Occipital lobe (tissue), 2 donors: ENCODE measurements around the gene TRIM22. TPM values are rescaled to one million over a fixed set of nuclear protein-coding genes. Genes with fewer than 3 reads are reported as not detected.
A peak's percentile ranks its signal among the peaks of the same experiment; 100 is the strongest.
"Not testable (repeated sequence)": the region's sequence is repeated elsewhere in the genome, so short reads cannot be mapped to it uniquely, and the experiment has no call there.

ENCODE experiments used
- DNase-seq: peaks from one replicate; lab custom pipeline; 2025; lab: John Stamatoyannopoulos, UW
- total RNA-seq: library from RNA; depleted of rRNA; stranded (reverse); fragments of >200 nt; gene quantifications from one replicate; pipeline ENCODE4 v1.2.3, GENCODE V29; 2014

The TRIM22 gene, protein sequence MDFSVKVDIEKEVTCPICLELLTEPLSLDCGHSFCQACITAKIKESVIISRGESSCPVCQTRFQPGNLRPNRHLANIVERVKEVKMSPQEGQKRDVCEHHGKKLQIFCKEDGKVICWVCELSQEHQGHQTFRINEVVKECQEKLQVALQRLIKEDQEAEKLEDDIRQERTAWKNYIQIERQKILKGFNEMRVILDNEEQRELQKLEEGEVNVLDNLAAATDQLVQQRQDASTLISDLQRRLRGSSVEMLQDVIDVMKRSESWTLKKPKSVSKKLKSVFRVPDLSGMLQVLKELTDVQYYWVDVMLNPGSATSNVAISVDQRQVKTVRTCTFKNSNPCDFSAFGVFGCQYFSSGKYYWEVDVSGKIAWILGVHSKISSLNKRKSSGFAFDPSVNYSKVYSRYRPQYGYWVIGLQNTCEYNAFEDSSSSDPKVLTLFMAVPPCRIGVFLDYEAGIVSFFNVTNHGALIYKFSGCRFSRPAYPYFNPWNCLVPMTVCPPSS
- 11.2 TPM for total RNA-seq

DNA sequence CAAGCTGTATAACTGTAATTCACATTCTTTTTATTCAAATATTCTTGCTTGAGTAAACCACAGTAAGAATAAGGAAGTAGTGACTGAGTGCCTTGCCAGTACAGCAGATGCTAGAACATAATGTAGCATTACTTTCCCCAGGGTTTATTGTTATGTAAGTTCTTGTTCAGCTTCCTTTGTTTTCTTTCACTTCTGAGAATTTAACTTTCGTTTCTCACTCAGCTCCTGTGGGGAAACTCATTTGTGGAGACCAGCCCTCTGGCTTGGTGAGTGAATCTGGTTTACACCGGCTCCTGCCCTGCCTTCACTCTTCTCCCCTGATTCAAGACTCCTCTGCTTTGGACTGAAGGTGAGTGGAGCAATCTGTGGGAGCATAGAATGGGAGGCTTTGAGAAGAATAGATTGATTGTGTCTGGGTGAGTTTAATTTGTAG lies at the start of gene TRIM22:
TSS of gene TRIM22 (plus strand) at position 240 of the 433 bp plus-strand sequence. CDS start 6,443 bp downstream, outside the sequence.
- DNase-seq, result peak; percentile 5

DNA sequence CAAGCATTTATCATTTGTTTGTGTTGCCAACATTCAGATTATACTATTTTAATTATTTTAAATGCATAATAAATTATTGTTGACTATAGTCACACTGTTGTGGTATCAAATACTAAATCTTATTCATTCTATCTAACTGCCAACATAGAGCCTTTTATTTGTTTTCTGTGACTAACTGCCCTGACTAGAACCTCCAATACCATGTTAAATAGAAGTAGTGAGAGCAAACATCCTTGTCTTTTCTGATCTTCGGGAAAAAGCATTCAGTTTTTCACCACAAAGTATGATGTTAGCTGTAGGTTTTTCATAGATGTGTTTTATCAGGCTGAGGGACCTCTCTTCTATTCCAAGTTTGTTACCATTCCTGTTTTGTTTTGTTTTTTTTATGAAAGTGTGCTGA lies 49.6 kb upstream of the TRIM22 start:
- no peak for DNase-seq

DNA sequence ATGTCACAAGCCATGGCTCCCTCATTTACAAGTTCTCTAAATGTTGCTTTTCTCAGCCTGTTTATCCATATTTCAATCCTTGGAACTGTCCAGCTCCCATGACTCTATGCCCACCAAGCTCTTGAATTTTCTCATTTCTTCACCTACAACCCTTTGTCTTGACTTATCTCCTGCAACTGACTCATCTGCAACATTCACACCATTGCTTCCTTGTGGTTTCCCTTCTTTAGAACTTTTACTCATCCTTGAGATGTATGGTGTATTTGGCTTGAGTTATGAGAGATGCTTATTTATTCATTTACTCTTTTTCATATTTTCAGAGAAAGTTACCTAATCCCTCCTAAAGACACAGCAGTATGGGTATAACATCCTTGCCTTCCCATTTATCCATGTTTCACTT lies 46.0 kb upstream of the TRIM22 start:
- no peak for DNase-seq

DNA sequence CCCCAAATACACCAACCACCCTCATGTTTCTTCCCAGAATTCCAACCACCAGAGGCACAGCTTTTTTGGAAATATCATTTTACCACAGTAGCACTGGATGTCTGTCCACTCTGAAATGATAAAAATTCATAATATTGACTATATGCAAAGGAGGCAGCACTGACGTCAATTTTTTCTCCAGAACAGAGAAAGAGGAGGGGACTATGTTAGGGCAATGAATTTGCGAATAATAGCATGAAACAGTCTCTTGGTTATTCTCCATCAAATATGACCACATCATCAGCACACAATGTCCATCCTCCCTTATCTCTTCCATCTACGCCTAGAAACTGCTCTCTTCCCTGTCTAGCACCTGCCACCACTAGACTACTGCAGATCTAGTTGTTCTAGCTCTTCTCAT lies 43.5 kb upstream of the TRIM22 start:
- no peak for DNase-seq

DNA sequence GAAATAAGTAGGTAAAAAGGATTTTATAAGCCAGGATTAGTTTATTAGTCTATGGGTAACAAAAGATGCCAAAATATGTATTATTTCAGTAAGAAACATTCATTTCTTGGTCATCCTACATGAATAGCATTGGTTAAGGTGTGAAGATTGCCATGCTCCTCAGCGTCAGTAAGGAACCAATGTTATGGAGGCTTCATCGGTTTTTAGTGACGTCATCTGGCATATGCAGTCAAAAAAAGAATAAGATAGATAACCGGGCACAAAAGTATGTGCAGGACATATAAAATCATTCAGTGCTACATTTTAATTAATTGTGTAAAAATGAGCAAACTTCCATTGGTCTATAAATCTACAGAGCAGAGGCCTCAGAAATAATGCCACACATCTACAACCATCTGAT lies 34.1 kb upstream of the TRIM22 start:
- DNase-seq, result no peak

DNA sequence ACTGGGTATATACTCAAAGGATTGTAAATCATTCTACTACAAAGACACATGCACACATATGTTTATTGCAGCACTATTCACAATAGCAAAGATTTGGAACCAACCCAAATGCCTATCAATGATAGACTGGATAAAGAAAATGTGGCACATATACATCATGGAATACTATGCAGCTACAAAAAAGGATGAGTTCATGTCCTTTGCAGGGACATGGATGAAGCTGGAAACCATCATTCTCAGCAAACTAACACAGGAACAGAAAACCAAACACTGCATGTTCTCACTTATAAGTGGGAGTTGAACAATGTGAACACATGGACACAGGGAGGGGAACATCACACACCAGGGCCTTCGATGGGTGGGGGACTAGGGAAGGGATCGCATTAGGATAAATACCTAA lies 32.6 kb upstream of the TRIM22 start:
- DNase-seq, result not testable (repeated sequence)

DNA sequence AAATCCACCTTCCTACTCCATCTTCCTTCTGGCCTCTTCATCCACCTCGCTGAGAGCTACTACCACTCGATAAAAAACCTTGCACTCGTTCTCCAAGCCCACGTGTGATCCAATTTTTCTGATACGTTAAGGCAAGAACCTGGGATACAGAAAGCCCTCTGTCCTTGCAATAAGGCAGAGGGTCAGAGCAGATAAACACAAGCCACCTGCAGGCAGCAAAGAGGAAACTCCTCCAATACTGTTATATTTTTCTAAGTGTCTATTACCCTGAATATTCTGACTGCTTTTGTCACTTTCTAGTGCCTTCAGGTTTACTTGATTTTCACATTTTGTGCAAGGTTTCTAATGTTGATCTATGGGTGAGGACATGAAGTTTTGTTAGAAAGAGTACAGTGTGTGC lies 31.3 kb upstream of the TRIM22 start:
- no peak for DNase-seq

DNA sequence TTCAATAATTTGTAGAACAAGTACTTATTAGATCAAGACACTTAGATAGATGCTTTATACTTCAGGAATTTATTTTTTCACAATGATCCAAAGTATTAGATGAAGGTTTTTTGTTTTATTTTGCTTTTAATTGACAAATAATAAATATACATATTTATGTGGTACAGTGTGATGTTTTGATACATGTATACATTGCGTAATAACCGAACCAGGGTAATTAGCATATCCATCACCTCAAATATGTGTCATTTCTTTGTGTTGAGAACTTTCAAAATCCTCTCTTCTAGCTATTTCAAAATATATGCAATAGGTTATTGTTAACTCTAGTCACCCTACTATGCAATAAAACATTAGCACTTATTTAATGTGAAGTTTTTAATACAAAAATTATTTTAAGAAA lies 26.1 kb upstream of the TRIM22 start:
- no peak for DNase-seq

DNA sequence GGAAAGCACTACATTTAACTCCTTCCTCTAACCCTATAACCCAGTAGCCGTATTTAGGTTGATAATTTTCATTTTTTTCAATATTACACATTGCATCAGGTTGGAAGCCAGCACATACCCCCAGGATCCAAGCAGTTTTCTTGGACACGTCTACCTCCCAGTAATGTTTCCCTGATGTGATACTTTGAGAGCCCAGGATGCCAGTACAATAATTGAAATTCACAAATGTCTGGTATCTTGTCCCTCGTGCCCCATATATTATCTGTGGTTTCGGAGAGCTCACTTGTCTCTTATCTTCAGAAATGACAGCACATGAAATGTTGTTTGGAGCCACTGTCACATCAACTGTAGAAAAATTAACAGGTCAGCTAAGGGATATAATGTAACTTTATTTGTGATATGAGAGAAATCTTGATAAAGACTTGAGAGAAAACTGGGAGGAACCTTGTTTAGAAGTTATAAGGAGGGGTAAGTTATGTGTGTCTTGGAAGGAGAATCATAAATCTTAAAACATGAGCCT lies 24.5 kb upstream of the TRIM22 start:
- DNase-seq, result no peak

DNA sequence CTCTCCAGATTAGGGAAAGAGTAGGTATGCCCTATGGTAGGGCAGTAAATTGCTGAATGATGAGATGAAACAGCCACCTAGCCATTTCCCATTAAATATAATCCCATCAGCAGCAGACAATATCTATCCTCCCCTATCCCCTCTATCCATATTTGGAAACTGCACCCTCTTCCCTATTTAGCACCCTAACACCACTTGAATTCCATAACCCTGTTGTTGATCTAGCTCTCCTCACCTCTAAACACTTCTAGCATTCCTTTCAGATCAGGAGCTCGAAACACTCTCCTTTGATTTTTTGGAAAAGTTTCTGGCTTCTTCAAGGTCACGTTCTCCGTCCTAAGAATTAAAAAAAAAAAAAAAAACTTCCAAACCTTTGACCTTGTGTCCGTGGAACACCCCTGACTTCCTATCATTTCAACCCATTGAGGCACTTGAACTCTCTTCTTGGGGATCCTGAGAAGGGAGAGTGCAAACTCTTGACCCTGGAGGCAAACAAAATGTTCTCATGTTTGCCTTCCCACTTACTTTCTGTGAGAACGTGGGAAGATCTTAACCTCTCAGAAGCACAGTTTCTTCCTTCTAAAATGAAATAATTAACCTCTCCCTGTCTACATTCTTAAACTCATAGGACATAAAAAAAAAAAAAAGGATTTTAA lies 23.7 kb upstream of the TRIM22 start:
- DNase-seq, result no peak

DNA sequence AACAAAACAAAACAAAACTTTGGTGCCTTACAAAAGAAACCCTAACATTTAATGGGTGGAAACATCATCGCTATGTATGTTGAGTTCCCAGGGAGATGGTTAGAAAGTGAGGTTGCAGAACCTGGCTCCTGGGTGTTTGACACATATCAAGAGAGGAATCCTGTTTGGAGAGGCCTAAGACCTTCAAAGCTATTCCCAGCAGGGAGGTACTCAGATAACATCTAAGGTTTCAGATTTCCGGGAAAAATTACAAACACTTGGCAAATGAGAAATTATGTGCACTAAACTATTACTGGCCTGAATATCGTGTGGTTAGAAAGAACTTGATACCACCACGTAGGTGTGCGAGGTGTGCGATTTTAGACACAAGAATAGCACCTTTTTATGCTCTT lies 23.2 kb upstream of the TRIM22 start:
- DNase-seq, result no peak

DNA sequence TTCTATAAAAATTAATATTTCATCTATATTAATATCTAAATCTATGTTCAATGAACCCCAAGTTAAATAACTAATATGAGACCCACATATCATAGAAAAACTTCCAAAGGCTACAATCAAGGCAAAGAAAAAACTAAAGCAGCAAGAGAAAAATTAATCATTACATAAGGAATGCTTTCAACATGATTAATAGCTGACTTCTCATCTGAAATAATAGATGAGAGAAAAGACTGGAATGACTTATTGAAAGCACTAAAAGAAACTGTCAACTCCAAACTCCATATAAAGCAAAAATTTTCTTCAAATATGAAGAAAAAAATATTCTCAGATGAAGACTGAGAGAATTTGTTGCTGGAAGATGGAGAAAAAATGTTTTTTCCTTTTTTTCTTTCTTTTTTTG lies 17.8 kb upstream of the TRIM22 start:
- no peak for DNase-seq

DNA sequence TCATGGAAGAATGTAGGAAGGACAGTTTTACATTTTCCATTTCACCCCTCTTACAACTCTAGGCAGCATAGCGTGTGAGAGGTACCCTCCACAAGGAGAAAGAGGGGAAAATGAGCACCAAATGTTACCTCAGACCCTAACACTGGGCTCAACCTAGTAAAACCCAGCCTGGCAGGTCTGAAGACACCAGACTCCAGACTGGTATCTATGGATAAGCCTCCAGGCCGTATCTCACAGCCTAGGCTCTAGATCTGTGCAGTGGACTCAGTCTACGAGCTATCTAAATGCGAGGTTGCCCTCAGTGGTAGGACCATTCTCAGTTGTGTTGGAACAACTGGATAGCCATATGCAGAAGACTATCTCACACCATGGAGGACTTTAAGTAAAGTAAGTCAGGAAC lies 15.2 kb upstream of the TRIM22 start:
- no peak for DNase-seq

DNA sequence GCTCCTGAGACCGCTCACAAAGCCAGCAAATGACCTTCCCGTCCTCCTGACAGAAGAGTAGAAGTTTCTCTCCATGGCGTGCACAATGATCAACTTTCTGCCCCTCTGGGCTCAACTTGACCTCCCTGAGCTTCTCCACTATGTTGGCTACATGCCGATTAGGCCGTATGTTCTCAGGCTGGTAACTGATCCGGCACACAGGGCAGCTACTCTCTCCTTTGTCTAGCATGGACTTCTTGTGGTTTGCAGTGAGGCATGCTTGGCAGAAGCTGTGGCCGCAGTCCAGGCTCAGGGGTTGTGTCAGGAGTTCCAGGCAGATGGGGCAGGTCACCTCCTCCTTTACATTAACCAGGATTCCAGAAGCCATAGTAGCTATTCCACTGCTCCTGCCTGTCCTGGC lies 9.8 kb upstream of the TRIM22 start:
- DNase-seq, result no peak

DNA sequence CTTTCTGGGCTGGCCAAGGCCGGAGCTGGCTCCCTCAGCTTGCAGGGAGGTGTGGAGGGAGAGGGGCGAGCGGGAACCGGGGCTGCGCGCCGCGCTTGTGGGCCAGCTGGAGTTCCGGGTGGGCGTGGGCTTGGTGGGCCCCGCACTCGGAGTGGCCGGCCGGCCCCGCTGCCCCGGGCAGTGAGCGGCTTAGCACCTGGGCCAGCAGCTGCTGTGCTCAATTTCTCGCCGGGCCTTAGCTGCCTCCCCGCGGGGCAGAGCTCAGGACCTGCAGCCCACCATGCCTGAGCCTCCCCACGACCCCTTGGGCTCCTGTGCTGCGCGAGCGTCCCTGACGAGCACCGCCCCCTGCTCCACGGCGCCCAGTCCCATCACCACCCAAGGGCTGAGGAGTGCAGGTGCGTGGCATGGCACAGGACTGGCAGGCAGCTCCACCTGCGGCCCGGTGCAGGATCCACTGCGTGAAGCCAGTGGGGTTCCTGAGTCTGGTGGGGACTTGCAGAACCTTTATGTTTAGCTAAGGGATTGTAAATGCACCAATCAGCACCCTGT lies 6.6 kb upstream of the TRIM22 start:
- DNase-seq, result not testable (repeated sequence)

DNA sequence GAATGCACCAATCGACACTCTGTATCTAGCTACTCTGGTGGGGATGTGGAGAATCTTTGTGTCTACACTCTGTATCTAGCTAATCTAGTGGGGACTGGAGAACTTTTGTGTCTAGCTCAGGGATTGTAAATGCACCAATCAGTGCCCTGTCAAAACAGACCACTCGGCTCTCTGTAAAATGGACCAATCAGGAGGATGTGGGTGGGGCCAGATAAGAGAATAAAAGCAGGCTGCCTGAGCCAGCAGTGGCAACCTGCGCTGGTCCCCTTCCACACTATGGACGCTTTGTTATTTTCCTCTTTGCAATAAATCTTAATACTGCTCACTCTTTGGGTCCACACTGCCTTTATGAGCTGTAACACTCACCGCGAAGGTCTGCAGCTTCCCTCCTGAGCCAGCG lies 6.0 kb upstream of the TRIM22 start:
- DNase-seq, result not testable (repeated sequence)

DNA sequence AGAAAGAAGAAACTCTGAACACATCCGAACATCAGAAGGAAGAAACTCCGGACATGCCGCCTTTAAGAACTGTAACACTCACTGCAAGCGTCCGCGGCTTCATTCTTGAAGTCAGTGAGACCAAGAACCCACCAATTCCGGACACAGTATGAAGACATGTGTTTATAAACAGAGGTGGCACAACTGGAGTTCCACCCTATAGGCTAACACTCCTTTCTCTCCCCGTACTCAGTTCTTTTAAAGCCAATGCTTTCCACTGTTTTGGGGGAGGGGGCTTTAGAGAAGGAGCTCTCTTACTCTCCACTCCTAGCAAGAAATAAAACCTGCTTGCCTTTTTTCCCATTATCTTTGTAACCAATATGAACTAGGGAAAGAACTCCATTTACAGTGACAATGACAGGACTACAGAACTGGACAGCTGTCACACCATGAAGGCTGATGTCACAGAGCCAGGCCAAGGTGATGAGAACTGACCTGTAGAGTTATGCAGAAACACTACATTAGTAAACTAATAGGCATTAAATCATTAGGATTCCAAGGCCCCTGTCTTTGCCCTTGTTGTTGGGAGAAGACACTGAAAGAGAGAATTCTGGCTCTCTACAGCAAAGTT lies 5.4 kb upstream of the TRIM22 start:
- no peak for DNase-seq

DNA sequence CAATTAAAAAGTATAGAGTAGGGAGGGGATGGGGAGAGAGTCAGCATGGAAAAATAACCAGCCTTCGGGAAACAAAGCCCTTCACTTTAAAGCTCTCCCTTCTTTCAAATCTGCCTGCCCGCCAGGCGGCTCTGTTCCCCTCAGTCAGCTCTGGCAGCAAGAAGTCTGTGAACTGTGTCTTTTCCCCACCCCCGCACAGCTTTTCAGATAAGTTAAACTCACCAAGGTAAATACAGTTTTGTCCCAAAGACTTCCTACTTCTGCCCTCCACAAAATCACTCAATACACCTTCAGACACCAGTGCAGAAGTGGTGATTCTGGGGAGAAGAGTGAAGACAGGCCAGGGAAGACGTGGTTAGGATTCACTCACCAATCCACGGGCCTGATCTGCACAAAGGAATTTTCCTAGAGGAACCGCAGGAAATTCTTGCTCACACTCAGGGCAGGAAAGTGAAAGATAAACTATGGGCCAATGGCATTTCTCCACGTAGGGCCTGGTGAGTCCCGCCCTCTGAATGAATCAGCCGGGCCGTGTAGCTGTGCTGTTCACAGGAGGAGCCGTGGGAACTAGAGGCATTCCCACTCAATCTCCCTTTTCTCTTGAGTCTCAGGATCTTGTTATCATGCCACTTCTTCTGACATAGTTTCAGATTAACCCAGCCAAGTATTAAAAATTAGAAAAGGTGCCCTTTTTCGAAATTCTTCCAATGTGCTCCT lies 4.8 kb upstream of the TRIM22 start, which contains the start of gene TRIM5:
TSS of gene TRIM5 (minus strand) at position 429 of the 717 bp plus-strand sequence. CDS start 4,897 bp downstream, outside the sequence.
- peak; percentile 18 for DNase-seq

DNA sequence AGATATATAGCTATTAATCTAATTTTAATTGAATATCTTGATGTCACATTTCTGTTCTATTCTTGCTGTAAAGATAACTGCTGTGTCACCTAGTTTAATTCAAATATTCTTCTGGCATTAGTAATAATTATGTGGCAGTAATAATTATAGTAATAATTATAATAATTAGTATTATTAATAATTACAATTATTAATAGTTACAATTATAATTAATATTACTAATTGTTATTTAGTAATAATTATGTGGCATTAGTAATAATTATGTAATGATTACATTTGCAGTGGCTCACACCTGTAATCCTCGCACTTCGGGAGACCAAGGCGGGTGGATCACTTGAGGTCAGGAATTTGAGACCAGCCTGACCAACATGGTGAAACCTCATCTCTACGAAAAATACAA lies 3.2 kb upstream of the TRIM22 start:
- no peak for DNase-seq

DNA sequence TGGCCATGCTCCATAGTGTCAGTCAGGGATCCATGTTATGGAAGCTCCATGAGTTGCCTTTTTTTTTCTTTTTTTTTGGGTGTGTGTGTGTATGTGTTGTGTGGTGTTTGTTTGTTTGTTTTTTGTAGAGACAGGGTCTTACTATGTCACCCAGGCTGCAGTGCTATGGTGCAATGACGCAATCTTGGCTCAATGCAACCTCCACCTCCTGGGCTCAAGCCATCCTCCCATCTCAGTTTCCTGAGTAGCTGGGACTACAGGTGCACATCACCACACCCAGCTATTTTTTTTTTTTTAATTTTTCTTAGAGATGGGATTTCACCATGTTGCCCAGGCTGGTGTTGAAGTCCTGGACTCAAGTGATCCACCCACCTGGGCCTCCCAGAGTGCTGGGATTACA lies 1.1 kb upstream of the TRIM22 start:
- no peak for DNase-seq

DNA sequence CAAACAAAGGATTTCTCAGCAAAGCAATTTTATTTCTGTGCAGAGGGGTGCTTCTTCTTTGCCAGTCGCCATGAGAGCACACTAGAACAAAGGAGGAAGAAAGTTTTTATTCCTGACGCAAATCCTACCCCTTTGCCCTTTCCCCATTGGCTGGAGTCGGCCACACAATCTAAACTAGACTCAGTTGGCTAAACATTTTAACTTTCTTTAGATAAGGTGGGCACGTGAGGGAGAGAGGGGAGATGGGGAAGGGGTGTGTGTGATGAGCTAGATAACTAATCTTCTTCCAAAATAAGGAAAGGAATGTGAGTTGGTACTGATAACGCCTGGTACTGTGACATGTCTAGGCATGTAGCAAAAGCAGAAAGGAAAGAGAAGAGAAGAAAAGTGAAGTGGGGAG lies 626 bp downstream of the TRIM22 start:
- DNase-seq, result no peak
